ENCODE data around the gene IDH2. TPM values are rescaled to one million over a fixed set of nuclear protein-coding genes. Genes with fewer than 3 reads are reported as not detected.
A peak's percentile ranks its signal among the peaks of the same experiment; 100 is the strongest.
"Not testable (repeated sequence)": the region's sequence is repeated elsewhere in the genome, so short reads cannot be mapped to it uniquely, and the experiment has no call there.

Gene IDH2
- polyA plus RNA-seq (2014; cell fraction: cytosol; rRNA removed) = 189 and 195 TPM in 2 replicates
- 127 and 150 TPM in 2 replicates for polyA plus RNA-seq (2014; cell fraction: nucleus; rRNA removed)

DNA sequence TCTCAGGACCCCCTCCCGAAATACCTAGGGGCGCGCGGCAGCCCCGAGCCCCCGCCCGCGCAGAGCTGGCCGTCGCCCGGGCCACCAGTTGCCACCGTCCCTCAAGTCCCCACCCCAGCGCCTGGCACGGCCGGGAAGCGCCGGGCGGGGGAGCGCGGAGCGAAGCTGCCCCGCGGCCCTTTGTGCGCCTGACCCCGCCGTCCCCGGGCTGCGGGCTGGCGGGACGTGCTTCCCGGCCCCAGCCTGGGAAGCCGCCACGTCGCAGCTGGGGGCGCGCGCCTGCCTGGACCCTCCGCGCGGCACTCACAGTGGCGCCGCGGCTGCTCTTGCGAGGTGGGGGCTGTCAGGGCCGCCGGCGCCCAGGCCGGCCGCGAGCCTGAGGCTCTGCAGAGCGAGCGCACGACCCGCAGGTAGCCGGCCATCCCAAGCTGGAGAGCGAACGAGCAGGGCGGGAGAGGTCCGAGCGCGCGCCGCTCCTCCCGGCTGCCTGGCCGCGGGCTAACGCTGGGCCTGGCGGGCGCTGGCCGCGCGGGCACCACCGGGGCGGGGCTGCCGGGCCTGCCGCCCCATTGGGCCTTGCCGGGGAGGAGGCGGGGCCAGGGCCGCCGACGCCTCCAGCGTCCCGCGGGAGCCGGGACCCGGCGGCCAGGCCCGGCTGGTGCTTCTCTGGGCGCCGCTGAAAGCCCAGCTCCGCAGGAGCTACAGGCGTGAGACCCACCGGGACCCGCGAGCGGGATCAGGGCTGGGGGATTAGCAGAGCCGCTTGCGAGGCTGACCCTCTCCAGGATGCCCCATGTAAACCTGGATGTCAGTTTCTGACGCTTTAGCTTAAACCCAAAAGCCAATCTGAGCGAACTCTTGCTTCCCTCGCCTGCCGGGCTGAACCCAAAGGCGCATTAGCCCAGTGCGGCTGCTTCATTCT, at the start of gene IDH2:
Gene IDH2 (minus strand): TSS at position 500 of the 922 bp plus-strand sequence. CDS start 78 bp downstream, at position 422.
- peak; percentile 84 for DNase-seq (ENCODE audit: low spot score)

DNA sequence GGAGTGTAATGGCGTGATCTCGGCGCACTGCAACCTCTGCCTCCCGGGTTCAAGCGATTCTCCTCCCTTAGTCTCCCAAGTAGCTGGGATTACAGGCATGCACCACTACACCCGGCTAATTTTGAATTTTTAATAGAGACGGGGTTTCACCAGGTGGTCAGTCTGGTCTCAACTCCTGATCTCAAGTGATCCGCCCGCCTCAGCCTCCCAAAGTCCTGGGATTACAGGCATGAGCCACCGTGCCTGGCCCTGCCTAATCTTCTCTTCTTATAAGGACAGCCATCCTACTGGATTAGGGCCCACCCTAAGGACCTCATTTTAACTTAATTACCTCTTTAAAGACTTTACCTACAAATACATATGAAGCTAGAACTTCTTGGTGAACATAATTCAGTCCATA, 48.3 kb upstream of the IDH2 start:
- DNase-seq (ENCODE audit: low spot score) = not testable (repeated sequence)

DNA sequence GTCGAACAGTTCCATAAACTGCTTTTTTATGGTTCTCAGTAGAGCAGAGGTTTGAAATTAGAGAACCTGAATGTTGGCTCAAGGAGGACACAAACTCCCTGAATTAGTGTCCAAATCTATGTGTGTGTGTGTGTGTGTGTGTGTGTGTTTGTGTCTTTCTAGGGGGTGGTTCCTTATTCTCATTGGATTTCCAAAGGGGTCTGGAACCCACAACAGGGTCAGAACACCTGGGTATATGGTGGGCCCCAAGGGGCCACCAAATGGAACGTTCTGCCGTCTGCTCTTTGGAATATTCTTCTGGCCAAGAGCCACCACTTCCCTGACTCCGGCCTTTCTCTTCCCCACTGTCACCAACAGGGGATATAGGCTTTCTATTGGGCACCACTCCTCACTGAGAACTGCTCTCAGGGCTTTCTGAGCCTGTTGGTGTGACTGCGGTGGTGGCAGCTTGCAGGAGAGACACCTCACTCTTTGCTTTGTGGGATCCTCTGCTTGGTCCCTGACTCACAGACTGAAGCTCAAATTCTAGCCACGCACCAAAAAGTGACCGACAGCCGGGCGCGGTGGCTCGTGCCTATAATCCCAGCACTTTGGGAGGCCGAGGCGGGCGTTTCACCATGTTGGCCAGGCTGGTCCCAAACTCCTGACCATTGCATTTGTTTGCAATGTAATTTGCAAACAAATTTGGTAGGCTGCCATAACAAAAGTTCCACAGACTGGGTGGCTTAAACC, 47.5 kb upstream of the IDH2 start:
- DNase-seq (ENCODE audit: low spot score) = no peak

DNA sequence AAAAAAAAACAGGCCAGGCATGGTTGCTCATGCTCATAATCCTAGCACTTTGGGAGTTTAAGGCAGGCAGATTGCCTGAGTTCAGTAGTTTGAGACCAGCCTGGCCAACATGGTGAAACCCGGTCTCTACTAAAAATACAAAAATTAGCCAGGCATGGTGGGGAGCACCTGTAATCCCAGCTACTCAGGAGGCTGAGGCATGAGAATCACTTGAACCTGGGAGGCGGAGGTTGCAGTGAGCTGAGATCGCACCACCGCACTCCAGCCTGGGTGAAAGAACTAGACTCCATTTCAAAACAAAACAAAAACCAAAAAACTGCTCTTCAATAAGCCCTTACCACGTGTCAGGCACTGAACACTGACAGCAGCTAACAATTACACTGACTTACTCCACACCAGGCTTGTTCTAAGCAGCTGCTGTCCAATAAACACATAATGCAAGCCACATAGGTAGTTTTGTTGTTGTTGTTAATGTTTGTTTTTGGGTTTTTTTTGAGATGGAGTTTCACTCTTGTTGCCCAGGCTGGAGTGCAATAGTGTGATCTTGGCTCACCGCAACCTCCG, 44.0 kb upstream of the IDH2 start:
- not testable (repeated sequence) for DNase-seq (ENCODE audit: low spot score)

DNA sequence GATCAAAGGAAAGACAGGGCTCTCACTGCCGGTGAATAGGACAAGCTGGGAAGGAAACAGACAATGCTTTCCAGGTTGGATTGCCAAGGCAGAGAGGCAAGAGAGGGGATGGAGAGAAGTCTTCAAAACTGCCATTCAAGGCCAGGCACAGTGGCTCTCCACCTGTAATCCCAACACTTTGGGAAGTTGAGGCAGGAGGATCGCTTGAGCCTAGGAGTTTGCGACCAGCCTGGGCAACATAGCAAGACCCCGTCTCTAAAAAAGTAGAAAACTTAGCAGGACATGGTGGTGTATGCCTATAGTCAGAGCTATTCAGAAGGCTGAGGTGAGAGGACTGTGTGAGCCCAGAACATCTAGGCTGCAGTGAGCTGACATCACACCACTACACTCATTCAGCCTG, 43.5 kb upstream of the IDH2 start:
- no peak for DNase-seq (ENCODE audit: low spot score)

DNA sequence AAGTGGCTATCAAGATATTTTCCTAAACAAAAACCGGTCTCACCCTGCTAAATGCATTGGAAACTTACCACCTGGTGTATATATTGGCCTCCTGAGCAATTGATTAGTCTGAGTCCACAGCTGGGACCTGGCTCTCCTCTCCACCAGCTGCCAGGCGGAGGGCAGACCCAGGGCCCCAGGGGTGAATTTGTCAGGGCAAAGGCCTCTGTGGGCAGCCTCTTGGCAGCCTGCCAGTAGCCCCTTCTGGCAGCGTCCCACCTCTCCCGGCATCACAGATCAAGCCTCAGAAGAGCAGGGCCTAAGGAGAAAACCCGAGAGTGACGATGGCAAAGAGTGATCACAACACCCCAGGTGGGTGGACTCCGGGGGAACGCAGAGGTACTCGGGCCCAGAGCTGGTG, 43.0 kb upstream of the IDH2 start:
- DNase-seq (ENCODE audit: low spot score) = no peak

DNA sequence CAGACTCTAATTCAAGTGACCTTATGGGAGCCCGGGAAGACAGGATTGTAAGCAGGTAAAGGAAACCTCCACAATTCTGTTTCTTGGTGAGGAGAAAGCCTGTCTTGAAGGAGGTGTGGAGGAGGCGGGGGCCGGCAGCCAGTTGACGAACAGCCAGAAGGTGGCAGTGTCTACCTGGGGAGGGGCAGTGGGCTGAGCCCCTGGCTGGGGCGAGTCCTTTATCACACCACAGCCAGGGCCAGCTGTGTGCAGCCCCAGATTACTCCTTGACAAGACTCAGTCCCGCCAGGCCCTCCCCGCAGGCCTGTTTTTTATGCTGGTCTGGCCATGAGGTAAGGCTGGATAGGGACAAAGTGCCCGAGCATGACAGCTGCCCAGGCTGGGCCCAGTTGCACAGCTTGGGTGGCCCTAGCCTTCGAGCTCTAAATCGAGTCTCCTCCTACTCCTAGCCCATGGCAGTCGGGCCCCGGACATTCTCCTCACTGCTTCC, 40.9 kb upstream of the IDH2 start:
- DNase-seq (ENCODE audit: low spot score) = peak; percentile 90

DNA sequence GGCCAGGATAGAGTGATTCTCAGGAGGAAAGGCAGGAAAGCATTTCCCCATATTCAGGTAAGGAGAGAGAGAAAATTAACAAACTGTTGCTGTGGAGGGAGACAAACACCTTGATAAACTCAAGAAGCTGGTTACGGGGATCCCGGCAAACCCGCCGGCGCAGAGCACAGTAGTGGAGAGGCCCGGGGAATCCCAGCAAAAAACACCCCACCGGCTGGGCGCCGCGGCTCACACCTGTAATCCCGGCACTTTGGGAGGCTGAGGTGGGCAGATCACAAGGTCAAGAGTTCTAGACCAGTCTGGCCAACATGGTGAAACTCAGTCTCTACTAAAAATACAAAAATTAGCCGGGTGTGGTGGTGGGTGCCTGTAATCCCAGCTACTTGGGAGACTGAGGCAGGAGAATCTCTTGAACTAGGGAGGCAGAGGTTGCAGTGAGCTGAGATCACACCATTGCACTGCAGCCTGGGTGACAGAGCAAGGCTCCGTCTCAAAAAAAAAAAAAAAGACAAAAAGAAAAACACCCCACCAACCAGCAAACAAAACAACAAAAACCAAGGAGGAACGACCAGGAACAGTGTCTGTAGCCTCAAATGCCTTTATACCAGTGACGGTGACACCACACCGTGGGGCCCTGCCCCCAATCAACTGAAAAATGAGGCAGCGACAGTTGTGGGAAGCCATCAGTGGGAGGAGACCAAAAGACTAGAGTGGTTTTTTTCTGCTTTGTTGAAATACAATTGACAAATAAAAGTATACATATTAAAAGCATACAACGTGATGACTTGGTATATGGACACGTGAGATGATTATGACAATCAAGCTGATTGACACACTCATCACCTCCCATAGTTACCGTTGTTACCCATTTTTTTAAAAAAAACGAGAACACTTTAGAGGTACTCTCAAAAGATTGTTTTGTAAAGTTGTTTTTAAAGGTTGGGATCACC, 40.2 kb upstream of the IDH2 start:
- DNase-seq (ENCODE audit: low spot score) = no peak

DNA sequence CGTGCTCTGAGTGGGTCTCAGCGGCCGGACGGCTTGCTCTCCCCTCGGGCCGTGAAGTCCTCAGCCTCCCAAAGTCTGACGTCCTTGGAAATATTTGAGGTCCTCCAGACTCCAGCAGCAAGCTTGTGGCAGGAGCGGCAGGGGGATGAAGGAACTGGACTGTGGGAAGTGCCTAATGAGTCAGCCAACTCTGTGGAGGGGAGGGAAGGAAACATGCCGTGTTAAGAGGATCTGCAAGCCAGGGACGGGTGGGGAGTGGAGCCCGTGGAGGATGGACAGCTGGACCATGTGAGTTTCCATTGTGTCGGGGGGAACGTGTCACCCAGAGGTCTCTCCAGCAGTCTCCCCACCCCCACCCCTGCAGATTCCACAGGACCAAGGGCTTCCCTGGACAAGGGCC, 39.4 kb upstream of the IDH2 start:
- no peak for DNase-seq (ENCODE audit: low spot score)

DNA sequence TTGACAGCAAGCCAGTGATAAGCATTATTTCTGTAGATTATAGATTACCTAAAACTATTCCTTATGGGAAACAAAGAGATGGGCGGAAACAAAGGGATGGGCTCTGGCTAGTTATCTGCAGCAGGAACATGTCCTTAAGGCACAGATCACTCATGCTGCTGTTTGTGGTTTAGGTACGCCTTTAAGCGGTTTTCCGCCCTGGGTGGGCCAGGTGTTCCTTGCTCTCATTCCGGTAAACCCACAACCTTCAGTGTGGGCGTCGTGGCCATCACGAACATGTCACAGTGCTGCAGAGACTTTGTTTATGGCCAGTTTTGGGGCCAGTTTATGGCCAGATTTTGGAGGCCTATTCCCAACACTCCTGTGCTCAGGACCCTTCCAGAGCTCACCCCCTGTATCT, 37.3 kb upstream of the IDH2 start:
- not testable (repeated sequence) for DNase-seq (ENCODE audit: low spot score)

DNA sequence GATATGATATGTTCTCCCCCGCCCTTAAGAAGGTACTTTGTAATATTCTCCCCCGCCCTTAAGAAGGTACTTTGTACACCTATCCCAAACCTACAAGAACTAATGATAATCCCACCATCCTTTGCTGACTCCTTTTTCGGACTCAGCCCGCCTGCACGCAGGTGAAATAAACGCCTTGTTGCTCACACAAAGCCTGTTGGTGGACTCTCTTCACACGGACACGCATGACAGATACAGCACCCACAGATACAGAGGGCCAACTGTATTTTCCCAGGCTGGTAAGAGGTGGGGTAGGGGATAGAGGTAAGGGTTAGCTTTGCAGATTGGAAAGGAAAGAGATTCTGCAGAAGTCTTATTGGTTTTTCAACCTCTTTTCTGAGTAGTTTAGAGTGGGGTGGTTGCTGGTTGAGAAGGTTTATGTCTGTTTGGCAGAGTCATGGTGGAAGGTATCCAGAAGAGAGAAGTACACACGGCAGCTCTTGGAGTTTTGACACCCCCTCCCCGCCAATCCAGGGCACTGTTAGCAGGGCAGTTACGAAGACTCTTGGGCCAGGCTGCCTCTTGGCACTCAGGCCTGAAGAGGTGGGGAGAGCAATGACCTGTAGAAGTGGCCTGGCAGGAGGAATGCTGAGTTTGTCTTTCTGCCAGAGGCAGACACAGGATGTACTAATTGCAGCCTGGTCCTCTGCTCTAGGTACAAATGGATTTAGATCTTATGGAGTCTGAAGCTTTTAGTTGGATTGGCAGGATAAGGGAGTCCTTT, 36.0 kb upstream of the IDH2 start:
- DNase-seq (ENCODE audit: low spot score) = no peak

DNA sequence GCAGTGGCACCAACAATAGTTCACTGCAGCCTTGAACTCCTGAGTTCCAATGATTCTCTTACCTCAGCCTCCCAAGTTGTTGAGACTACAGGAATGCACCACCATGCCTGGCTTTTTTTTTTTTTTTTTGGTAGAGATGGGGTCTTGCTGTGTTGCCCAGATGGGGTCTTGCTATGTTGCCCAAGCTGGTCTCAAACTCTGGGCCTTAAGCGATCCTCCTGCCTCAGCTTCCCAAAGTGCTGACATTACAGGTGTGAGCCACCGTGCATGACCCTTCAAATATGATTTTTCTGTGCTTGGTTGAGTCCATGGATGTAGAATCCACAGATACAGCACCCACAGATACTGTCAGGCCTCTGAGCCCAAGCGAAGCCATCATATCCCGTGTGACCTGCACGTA, 30.2 kb upstream of the IDH2 start:
- no peak for DNase-seq (ENCODE audit: low spot score)

DNA sequence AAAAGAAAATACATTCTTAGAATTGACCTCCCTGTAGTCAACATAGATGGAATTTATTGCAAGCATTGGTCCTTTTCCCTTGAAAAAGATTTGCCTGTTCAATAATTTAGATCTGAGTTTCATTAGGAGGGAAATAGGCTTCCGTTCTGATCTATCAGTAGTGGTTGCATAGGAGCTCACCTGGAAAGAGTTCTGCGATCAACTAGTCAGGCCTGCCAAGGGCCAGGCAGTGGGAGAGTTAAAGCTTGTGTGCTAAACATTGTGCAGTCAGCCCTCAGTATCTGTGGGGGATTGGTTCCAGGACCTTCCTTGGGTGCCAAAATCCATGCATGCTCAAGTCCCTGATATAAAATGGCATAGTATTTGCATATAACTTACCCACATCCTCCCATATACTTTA, 29.6 kb upstream of the IDH2 start:
- DNase-seq (ENCODE audit: low spot score) = no peak

DNA sequence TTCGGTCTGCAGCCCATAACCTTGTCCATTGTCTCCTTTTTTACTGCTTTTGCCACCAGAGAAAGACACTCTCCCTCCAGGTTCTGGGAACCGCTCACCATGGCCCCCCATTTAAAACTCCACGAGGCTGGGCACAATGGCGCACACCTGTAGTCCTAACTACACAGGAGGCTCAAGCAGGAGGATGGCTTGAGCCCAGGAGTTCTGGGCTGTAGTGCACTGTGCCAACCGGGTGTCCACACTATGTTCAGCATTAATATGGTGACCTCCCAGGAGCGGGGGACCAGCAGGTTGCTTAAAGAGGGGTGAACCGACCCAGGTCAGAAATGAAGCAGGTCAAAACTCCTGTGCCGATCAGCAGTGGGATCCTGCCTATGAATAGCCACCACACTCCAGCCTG, 28.0 kb upstream of the IDH2 start:
- no peak for DNase-seq (ENCODE audit: low spot score)

DNA sequence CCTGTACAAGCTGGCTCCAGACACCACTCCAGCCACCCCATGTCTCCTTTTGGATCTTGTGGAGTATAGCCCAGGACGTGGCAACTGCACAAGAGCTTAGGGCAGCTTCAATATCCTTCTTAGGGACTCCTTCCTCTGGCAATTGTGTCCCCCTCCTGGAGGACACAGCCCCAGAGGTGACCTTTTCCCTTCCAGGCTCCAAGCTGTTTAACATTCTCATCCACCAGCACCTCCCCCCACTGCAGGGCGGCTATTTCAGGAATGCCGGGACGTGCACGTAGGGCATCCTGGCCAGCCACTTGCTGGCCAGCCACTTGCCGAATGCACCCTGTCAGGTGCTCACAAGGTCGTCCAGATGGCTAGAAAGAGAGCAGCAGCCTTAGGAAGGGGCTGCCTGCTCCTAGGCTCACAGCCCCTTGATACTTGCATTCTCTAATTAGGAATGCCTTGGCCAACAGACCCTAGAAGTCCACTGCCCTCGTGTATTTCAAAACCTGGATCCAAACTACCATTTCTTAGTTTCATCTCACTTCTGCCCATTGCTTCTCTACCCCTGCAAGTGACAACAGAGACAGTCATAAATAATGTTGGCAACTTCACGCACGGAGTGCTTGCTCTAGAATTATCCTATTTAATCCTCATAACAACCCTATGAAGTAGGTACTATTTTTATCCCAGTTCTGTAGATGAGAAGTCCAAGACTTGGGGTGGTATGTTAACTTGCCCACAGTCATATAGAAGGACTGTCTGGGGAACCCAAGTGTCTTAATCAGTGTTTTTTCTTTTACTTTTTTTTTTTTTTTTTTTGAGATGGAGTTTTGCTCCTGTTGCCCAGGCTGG, 24.5 kb upstream of the IDH2 start:
- DNase-seq (ENCODE audit: low spot score) = no peak

DNA sequence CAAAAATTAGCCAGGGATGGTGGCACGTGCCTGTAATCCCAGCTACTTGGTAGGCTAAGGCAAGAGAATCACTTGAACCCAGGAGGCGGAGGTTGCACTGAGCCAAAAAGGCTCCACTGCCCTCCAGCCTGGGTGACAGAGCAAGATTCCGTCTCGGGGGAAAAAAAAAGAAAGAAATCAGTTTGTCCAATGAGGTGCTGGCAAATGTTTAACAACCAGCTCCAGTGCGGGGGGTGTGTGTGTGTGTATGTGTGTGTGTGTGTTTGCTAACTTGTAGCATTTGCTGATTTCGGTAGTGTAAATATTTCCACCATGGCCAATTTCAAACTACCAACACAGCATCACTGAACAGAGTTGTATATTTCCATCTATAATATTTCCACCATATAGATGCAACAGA, 23.8 kb upstream of the IDH2 start:
- no peak for DNase-seq (ENCODE audit: low spot score)

DNA sequence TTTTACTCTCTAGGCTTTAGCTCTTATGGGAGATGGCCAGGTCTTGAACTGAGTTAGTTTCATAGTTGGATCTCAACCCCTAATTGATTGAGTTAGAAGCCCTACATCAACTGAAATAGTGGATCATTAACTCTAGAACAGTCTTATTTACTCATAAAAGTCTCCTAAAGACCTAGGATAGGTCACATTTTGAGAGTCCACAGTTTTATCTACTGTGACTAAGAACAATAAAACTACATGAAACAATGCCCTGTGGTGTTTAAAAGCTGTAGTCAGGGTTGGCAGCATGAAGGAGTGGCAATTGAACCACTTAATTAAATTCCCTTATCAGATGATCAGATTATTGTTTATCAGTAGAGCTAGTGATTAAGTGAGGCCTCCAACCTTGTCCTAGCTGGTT, 22.2 kb upstream of the IDH2 start:
- DNase-seq (ENCODE audit: low spot score) = no peak

DNA sequence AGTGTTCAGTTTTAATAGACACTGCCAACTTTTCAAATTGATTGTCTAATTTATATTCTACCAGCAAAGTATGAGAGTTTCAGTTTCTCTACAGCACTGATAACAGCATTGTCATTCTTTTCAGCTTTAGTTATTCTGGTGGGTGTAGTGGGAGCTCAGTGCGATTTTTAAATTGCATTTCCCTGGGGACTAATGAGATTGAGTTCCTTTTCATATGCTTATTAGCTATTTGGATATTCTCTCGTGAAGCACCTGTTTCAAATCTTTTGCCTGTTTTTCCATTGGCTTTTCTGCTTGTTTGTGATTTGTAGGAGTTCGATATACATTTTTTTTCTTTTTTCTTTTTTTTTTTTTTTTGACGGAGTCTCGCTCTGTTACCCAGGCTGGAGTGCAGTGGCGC, 18.8 kb upstream of the IDH2 start:
- no peak for DNase-seq (ENCODE audit: low spot score)

DNA sequence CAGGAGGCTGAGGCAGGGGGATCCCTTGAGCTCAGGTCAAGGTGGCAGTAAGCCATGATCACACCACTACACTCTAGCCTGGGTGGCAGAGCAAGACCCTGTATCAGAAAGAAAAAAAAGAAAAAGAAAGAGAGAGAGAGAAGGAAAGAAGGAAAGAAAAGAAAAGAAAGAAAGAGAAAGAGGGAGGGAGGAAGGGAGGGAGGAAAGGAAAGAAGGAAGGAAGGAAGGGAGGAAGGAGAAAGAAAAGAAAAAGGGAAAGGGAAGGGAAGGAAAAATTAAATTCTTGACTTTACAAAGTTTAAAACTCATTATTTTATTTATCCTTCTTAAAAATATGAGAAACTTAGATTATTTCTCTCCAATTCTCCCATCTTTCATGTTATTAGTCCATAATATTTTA, 17.1 kb upstream of the IDH2 start:
- no peak for DNase-seq (ENCODE audit: low spot score)

All from SK-N-DZ (cell line).